ENCODE data around the gene CERS6. TPM values are rescaled to one million over a fixed set of nuclear protein-coding genes. Genes with fewer than 3 reads are reported as not detected.

The CERS6 gene
- total and polyA plus RNA-seq, 11 donors: 22.1 to 78.0 (median 62.2) TPM

GRCh38 chr2:168573128-168573903 lies 117.2 kb downstream of the CERS6 start:
- H3K27ac ChIP-seq: no peak overlapping the region
- 47 to 56% (median 52%) methylated on average over 1 of the region's 1 CpG for WGBS, 4 donors
- H3K36me3 ChIP-seq: no peaks in the 10 kb centered on the region
- TF ChIP-seq POLR2A (IDR thresholded peaks at IDR 0.05): no peak
- TF ChIP-seq, protein P1, sequence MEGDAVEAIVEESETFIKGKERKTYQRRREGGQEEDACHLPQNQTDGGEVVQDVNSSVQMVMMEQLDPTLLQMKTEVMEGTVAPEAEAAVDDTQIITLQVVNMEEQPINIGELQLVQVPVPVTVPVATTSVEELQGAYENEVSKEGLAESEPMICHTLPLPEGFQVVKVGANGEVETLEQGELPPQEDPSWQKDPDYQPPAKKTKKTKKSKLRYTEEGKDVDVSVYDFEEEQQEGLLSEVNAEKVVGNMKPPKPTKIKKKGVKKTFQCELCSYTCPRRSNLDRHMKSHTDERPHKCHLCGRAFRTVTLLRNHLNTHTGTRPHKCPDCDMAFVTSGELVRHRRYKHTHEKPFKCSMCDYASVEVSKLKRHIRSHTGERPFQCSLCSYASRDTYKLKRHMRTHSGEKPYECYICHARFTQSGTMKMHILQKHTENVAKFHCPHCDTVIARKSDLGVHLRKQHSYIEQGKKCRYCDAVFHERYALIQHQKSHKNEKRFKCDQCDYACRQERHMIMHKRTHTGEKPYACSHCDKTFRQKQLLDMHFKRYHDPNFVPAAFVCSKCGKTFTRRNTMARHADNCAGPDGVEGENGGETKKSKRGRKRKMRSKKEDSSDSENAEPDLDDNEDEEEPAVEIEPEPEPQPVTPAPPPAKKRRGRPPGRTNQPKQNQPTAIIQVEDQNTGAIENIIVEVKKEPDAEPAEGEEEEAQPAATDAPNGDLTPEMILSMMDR (IDR thresholded peaks at IDR 0.05): no peak
- H3K4me3 ChIP-seq: no peak overlapping the region
- DNase-seq (no peak), ATAC-seq (no peak)
- peaks cover 0 to 54% (median 21%) of the 10 kb centered on the region in 12 donors for H3K4me1 ChIP-seq
- intact Hi-C loops (cut with DNase I): loop anchor here in 3 of 10 donors (5.0 to 10.0 kb wide), 4 partner anchors 41 to 111 kb away; no protein-coding TSS in a partner anchor
- H3K9me3 ChIP-seq: no peaks in the 10 kb centered on the region
- no peaks in the 10 kb centered on the region for H3K27me3 ChIP-seq

DNA sequence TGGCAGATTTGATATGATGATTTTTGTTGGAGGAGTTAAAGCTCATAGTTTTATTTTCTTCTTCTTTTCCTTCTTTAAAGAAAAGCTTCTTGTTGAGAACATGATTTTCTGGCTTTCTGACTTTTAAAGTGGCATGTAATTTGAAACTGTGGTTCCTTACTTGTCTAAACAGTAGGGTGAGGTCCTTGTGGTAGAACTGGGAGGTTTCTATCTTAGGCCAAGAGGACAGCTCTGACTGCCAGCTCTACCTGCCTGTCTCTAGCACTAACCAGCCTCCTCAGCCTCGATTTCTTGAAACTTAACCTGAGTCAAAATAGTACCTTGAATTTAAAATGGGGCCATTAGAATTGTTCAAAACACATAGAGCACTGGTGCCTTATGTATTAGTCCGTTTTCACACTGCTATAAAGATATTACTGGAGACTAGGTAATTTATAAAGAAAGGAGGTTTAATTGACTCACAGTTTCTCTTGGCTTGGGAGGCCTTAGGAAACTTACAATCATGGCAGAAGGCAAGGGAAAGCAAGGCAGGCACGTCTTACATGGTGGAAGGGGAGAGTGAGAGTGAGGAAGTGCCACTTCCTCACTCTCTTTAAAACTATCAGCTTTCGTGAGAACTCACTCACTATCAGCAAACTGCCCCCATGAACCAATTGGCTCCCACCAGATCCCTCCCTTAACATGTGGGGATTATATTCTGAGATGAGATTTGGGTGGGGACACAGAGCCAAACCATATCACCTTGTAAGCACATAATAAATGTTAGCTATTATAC lies 119.0 kb downstream of the CERS6 start:
- Histone ChIP-seq H3K9me3 (no peaks in the 10 kb centered on the region), H3K36me3 (no peaks in the 10 kb centered on the region), H3K27ac (no peak overlapping the region), H3K4me3 (no peak overlapping the region), H3K4me1 (peaks cover 0 to 38% (median 8%) of the 10 kb centered on the region in 12 donors), H3K27me3 (no peaks in the 10 kb centered on the region)
- 67 to 75% (median 74%) methylated on average over 4 of the region's 4 CpGs for WGBS, 4 donors
- ATAC-seq: peak in 1 of 4 donors; percentile 36
- intact Hi-C loops (cut with DNase I): loop anchor here in 3 of 10 donors (5.0 to 10.0 kb wide), 4 partner anchors 43 to 110 kb away; no protein-coding TSS in a partner anchor
- DNase-seq: no peak
- TF ChIP-seq POLR2A (IDR thresholded peaks at IDR 0.05): no peak
- TF ChIP-seq, protein P1 (IDR thresholded peaks at IDR 0.05): no peak

GRCh38 chr2:168577885-168578284 lies 121.8 kb downstream of the CERS6 start:
- Histone ChIP-seq H3K4me1 (peaks cover 0 to 31% (median 8%) of the 10 kb centered on the region in 12 donors), H3K9me3 (no peaks in the 10 kb centered on the region), H3K36me3 (no peaks in the 10 kb centered on the region), H3K27me3 (no peaks in the 10 kb centered on the region), H3K27ac (no peak overlapping the region), H3K4me3 (no peak overlapping the region)
- DNase-seq: no peak
- no peak for ATAC-seq
- WGBS, 4 donors: 73 to 84% (median 82%) methylated on average over 5 of the region's 5 CpGs
- TF ChIP-seq, protein P1 (IDR thresholded peaks at IDR 0.05): no peak
- no peak for TF ChIP-seq POLR2A (IDR thresholded peaks at IDR 0.05)
- intact Hi-C loops (cut with DNase I): loop anchor here in 2 of 10 donors (10.0 kb wide), 2 partner anchors 47 to 107 kb away; no protein-coding TSS in a partner anchor
